ENCODE results near the gene HSD17B14.

GRCh38 chr19:48862827-48863226, 26.5 kb upstream of the HSD17B14 start:
- TF ChIP-seq, protein P1, sequence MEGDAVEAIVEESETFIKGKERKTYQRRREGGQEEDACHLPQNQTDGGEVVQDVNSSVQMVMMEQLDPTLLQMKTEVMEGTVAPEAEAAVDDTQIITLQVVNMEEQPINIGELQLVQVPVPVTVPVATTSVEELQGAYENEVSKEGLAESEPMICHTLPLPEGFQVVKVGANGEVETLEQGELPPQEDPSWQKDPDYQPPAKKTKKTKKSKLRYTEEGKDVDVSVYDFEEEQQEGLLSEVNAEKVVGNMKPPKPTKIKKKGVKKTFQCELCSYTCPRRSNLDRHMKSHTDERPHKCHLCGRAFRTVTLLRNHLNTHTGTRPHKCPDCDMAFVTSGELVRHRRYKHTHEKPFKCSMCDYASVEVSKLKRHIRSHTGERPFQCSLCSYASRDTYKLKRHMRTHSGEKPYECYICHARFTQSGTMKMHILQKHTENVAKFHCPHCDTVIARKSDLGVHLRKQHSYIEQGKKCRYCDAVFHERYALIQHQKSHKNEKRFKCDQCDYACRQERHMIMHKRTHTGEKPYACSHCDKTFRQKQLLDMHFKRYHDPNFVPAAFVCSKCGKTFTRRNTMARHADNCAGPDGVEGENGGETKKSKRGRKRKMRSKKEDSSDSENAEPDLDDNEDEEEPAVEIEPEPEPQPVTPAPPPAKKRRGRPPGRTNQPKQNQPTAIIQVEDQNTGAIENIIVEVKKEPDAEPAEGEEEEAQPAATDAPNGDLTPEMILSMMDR (IDR thresholded peaks at IDR 0.05): no peak
- TF ChIP-seq SREBF2 (IDR thresholded peaks at IDR 0.05) (no peak), JUN (IDR thresholded peaks at IDR 0.05) (no peak)
